ENCODE data around the gene CALB2. TPM values are rescaled to one million over a fixed set of nuclear protein-coding genes. Genes with fewer than 3 reads are reported as not detected.

Gene CALB2
- polyA plus RNA-seq, 1 donor (not counting 4 experiments of a cell fraction or from before 2014, with no cell fraction given), result 1.4 TPM

GRCh38 chr16:71384073-71384724, 25.7 kb downstream of the CALB2 start:
- Histone ChIP-seq H3K4me1 (ENCODE audit: control insufficient read depth, extremely low read depth, insufficient read depth, low read length) (no peaks in the 10 kb centered on the region), H3K9ac (ENCODE audit: control insufficient read depth, extremely low read depth, insufficient read depth, low read length) (no peak overlapping the region), H3K27ac (ENCODE audit: control insufficient read depth, insufficient read depth, low read length) (no peak overlapping the region), H3K4me2 (ENCODE audit: control insufficient read depth, extremely low read depth, insufficient read depth, low read depth, low read length) (no peak overlapping the region), H3K36me3 (ENCODE audit: control insufficient read depth in 2 of 2, extremely low read depth in 1 of 2, insufficient read depth in 2 of 2, low read length in 2 of 2) (no peaks in the 10 kb centered on the region), H3K4me3 (ENCODE audit: control insufficient read depth in 2 of 3, extremely low read depth in 1 of 3, insufficient read depth in 2 of 3, low read depth in 1 of 3, low read length in 3 of 3) (no peak overlapping the region), H3K9me3 (ENCODE audit: control insufficient read depth, low read depth, low read length) (no peaks in the 10 kb centered on the region), H3K79me2 (ENCODE audit: control insufficient read depth, insufficient read depth, low read length) (no peaks in the 10 kb centered on the region), H2AFZ (ENCODE audit: control insufficient read depth, low read length) (no peak overlapping the region), H4K20me1 (ENCODE audit: control insufficient read depth, extremely low read depth, insufficient read depth, low read length) (no peaks in the 10 kb centered on the region), H3K27me3 (ENCODE audit: control insufficient read depth, extremely low read depth, insufficient read depth, low read length) (peaks cover 3% of the 10 kb centered on the region), H3K9me1 (ENCODE audit: control insufficient read depth, extremely low read depth, insufficient read depth, low read length) (no peaks in the 10 kb centered on the region)
- no peak for FAIRE-seq
- no peak for DNase-seq (ENCODE audit: low read depth, low spot score)
- TF ChIP-seq EZH2 (IDR thresholded peaks at IDR 0.05; ENCODE audit: low read length) (no peak), CTCF (optimal IDR thresholded peaks at IDR 0.05 in 1 of 3, IDR thresholded peaks at IDR 0.05 in 1 of 3, conservative IDR thresholded peaks at IDR 0.05 in 1 of 3; ENCODE audit: extremely low read depth in 1 of 3, insufficient read depth in 2 of 3, low read length in 3 of 3) (no peak)
- dilution Hi-C loops (cut with MboI; ENCODE audit: extremely low pct_ligation_motif_present, low sequenced_read_pairs), result no loop called here

- Histone ChIP-seq H3K79me2 (ENCODE audit: control insufficient read depth, insufficient read depth, low read length) (no peaks in the 10 kb centered on the region), H3K27ac (ENCODE audit: control insufficient read depth, insufficient read depth, low read length) (no peak overlapping the region), H4K20me1 (ENCODE audit: control insufficient read depth, extremely low read depth, insufficient read depth, low read length) (no peaks in the 10 kb centered on the region), H3K4me2 (ENCODE audit: control insufficient read depth, extremely low read depth, insufficient read depth, low read depth, low read length) (no peak overlapping the region), H2AFZ (ENCODE audit: control insufficient read depth, low read length) (no peak overlapping the region), H3K4me1 (ENCODE audit: control insufficient read depth, extremely low read depth, insufficient read depth, low read length) (no peaks in the 10 kb centered on the region), H3K9ac (ENCODE audit: control insufficient read depth, extremely low read depth, insufficient read depth, low read length) (no peak overlapping the region), H3K4me3 (ENCODE audit: control insufficient read depth in 2 of 3, extremely low read depth in 1 of 3, insufficient read depth in 2 of 3, low read depth in 1 of 3, low read length in 3 of 3) (no peak overlapping the region), H3K36me3 (ENCODE audit: control insufficient read depth in 2 of 2, extremely low read depth in 1 of 2, insufficient read depth in 2 of 2, low read length in 2 of 2) (no peaks in the 10 kb centered on the region), H3K9me1 (ENCODE audit: control insufficient read depth, extremely low read depth, insufficient read depth, low read length) (no peaks in the 10 kb centered on the region), H3K27me3 (ENCODE audit: control insufficient read depth, extremely low read depth, insufficient read depth, low read length) (no peaks in the 10 kb centered on the region), H3K9me3 (ENCODE audit: control insufficient read depth, low read depth, low read length) (no peaks in the 10 kb centered on the region)
- no peak for FAIRE-seq
- dilution Hi-C loops (cut with MboI; ENCODE audit: extremely low pct_ligation_motif_present, low sequenced_read_pairs), result no loop called here
- DNase-seq (ENCODE audit: low read depth, low spot score), result no peak
- TF ChIP-seq EZH2 (IDR thresholded peaks at IDR 0.05; ENCODE audit: low read length), result no peak
- TF ChIP-seq CTCF (optimal IDR thresholded peaks at IDR 0.05 in 1 of 3, IDR thresholded peaks at IDR 0.05 in 1 of 3, conservative IDR thresholded peaks at IDR 0.05 in 1 of 3; ENCODE audit: extremely low read depth in 1 of 3, insufficient read depth in 2 of 3, low read length in 3 of 3), result no peak
These were observed 28.7 kb downstream of the CALB2 start for GRCh38 chr16:71387045-71387871.
